GM12801 (cell line): ENCODE data around the gene VTA1.

Experiments used
- CTCF ChIP-seq: IDR thresholded peaks from one replicate; pipeline ENCODE4 v1.5.1; 2011; ENCODE audit warnings: control low read depth; ENCODE audit not compliant: insufficient read length; ENCODE audit errors: extremely low read depth

VTA1 gene

GRCh38 chr6:142251930-142252445 lies 104.9 kb downstream of the VTA1 start:
- TF ChIP-seq CTCF, result no peak

- no peak for TF ChIP-seq CTCF
Measured at GRCh38 chr6:142254513-142254912, 107.5 kb downstream of the VTA1 start.

GRCh38 chr6:142255785-142256184 lies 108.7 kb downstream of the VTA1 start:
- no peak for TF ChIP-seq CTCF

GRCh38 chr6:142258305-142258704 lies 111.2 kb downstream of the VTA1 start:
- no peak for TF ChIP-seq CTCF

- no peak for TF ChIP-seq CTCF
Measured at GRCh38 chr6:142258757-142259156, 111.7 kb downstream of the VTA1 start.

GRCh38 chr6:142260748-142261147 lies 113.7 kb downstream of the VTA1 start:
- no peak for TF ChIP-seq CTCF

GRCh38 chr6:142262231-142262630 lies 115.2 kb downstream of the VTA1 start:
- no peak for TF ChIP-seq CTCF

- TF ChIP-seq CTCF, result no peak
Measured at GRCh38 chr6:142265476-142265875, 118.4 kb downstream of the VTA1 start.
